GM10847 (cell line): ENCODE results near the gene ADAT1.

Experiments
- POLR2A ChIP-seq: IDR thresholded peaks from 2 replicates; pipeline ENCODE4 v1.6.1; 2011; ENCODE audit not compliant: insufficient read length; ENCODE audit errors: extremely low read depth

Gene ADAT1

DNA sequence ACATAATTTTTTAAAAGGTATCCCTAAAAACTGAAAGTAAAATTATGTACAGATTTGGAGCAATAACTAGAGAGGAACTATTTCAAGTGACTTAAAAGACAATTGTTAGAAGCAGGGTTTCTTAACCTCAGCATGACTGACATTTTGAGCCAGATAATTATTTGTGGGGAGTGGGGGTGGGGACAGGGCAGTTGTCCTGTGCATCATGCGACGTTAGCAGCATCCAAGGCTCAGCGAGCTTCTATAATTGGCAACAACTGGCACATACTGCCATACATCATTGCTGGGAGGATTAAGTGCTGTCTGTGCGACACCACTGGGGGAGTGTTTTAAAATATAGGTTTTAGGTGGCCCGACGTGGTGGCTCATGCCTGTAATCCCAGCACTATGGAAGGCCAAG, 29.8 kb downstream of the ADAT1 start:
- no peak for TF ChIP-seq POLR2A

DNA sequence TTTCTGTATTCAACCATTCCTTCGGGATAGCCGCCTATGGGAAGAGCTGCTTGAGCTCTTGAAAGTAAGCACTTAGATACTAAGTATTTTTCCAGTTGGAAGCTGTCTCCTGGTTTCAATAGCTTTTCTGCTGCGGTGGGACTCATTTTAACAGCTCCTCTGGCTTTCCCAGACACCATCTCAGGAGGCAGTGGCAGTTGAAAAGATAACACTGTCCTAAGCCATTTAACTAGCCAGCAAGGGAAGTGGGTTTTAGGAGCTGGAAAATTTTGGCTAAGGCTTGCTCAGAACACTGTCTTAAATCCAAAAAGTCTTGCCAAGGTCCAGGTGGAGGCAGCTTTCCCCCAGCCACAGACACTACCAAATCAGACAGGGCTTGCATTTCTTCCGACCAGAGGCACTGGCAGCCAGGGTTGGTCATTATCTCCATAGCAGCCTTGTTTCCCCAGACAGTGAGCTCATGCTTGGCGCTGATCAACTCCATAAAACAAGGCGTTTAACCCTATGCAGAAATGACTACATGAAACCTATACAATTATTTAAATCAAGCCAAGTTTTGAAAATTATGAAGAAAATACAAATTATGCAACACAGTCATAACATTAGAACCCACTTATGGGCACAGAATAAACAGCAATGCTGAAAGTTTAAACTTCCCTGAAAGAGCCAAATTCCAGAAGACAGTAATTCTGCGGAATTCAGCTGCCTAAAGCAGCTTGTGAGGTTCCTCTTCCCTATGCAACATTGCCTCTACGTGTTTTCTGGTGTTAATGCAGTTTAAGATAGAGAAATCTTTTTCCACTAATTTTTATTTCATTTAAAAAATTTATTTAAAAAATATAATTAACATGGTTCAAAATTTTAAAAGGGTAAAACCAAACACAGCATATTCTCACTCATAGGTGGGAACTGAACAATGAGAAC, 31.9 kb downstream of the ADAT1 start:
- no peak for TF ChIP-seq POLR2A

GRCh38 chr16:75589306-75589705, 33.8 kb downstream of the ADAT1 start:
- no peak for TF ChIP-seq POLR2A

DNA sequence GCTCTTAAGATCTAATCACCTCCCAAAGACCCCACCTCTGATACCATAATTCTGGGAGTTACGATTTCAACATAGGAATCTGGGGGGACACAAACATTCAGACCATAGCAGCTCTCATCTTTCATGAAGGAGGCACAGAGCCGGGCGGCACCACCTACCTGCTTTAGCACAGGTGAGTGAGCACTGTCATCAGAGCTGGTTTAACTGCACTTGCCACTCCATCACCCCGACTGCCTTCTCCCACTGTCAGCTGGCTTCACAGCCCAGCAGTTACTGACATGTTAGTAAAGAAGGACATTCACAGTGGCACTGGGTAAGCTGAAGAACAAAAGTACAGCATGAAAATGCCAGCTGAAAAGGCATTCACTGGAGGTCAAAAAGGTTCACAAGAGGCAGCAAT, 34.4 kb downstream of the ADAT1 start:
- TF ChIP-seq POLR2A = no peak

DNA sequence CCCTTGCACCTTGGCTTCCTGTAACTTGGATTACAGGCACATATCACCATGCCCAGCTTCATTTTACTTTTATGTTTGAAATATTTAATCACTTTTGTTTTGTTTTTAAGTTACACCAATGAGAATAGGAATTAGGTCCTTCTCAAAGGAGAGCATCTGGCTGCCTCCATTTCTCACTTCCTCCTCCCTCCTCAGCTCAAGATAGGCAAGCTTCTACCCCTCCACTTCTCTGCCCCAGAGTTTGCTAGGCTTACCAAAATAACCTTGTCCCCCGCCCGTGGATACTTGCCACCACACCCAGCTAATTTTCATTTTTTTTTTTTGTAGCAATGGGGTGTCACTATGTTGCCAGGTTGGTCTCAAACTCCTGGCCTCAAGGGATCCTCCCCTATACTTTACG, 39.0 kb downstream of the ADAT1 start:
- no peak for TF ChIP-seq POLR2A

DNA sequence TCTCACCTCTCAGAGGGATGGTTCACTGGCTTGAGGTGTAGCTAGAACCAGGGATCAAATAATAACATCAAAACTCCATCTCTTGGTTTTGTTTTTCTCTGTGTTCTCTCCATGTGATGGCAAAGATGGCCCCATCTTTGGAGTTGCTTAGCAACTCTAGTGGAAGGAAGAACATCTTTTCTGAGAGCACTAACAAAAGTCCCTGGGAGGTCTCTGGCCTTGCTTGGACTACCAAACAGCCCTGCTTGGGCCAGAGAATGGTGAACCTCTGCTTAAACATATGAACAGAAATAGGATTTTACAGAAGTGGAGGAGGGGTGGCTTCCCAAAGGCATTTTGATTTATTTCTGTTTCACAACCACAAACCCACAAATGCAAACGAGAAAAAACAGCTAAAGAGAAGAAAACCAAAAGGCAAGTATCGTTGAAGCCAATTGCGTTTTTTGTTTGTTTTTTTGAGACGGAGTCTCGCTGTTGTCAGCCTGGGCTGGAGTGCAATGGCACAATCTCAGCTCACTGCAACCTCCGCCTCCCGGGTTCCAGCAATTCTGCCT, 43.7 kb downstream of the ADAT1 start:
- TF ChIP-seq POLR2A = no peak

GRCh38 chr16:75578725-75579124, 44.4 kb downstream of the ADAT1 start:
- no peak for TF ChIP-seq POLR2A

GRCh38 chr16:75578212-75578611, 44.9 kb downstream of the ADAT1 start:
- TF ChIP-seq POLR2A = no peak

GRCh38 chr16:75576384-75576811, 46.7 kb downstream of the ADAT1 start:
- TF ChIP-seq POLR2A = no peak

DNA sequence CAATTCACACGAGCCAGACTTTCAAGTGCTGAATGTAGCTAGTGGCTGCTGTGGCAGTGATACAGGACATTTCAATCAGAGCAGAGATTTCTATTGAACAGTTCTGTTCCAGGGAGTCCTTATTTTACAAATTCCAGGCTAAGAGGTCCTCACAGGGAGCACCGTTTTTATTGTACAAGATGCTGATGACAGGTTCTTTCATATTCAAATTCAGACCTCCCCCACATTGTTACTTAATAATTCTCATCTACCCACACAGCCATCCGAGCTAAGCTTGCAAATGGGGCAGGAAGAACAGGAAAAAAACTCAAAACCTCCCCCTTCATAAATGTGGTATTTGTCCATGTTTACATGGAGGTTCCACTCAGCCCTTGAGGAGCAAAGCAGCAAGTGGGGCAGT, 47.1 kb downstream of the ADAT1 start:
- no peak for TF ChIP-seq POLR2A

DNA sequence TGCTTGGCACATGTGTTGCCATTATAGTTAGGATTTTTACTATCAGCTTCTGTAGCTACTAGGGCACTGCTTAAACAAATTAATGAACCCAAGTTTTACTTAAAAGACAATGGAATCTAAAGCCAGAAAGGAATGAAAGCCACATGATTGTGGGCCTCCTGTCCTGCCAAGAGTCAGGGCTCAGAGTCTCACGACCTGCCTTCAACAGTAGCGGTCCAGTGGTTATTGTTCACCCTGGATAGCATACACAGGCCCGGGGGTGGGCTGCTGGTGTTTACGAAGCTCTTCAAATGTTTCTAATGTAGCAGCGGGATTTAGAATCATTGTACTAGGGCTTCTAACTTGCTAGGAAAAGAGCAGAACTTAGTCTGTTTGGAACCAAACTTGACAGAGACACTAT, 49.1 kb downstream of the ADAT1 start:
- no peak for TF ChIP-seq POLR2A

GRCh38 chr16:75572864-75573542, 50.1 kb downstream of the ADAT1 start:
- no peak for TF ChIP-seq POLR2A

DNA sequence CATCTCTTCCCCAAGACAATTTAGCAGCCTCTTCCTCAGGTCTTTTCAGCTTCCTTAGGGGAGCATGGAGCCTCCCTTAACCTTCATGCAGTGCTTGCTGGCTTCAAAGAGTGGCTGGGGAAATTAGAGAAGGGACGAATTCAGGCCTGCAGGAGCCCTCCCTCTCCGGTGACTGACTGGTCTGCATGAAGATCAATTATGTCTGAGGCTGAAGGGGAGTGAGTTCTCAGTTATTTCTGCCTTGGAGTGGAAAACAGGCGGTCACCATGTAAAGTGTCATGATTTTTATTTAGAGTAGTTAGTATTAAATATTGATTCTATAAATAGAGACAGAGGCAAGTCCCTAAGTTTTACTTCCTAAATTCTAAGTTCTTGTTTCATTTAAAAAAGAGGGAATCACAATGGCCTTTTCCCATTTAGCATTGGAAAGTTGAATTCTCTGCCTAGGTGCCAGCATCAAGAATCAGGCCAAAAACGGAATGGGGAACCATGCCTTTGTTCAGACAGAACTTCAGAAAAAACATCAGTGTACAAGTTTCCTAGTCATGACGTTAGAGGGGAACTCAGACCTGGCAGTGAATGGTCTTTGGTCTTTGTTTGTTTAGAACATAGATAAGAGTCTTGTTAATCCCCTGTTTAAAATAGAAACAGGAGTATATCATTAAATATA, 52.5 kb downstream of the ADAT1 start:
- no peak for TF ChIP-seq POLR2A

GRCh38 chr16:75567911-75568310, 55.2 kb downstream of the ADAT1 start:
- no peak for TF ChIP-seq POLR2A

DNA sequence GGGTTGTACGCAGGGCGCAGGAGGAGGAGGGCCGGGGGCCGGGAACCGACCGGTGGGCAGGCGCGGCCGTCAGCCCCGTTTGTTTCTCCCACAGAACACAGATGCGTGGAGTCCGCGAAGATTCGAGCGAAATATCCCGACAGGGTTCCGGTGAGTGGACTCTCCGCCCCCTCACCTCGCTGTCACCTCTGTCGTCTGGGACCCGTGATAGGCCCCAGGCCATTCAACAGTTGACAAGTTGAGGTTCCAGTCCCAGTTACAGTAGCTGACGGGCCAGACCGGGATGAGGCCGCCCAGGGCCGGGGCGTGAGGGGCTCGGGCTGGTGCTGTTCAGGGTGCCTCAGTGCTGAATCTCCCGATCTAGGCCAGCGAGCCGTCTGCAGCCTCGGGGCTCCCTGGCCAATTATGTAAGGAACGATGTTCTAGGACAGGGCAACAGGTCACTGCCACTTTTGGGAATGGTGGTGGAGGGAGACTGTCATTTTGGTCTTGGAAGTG, 56.3 kb downstream of the ADAT1 start:
- TF ChIP-seq POLR2A = no peak
